TTC549 (cell line): ENCODE results near the gene MCFD2.

Source experiments
- FAIRE-seq: peaks from 2 replicates; lab custom pipeline; 2012; peaks lifted over from hg19 to GRCh38; lab: Jason Lieb, UNC

MCFD2 gene

DNA sequence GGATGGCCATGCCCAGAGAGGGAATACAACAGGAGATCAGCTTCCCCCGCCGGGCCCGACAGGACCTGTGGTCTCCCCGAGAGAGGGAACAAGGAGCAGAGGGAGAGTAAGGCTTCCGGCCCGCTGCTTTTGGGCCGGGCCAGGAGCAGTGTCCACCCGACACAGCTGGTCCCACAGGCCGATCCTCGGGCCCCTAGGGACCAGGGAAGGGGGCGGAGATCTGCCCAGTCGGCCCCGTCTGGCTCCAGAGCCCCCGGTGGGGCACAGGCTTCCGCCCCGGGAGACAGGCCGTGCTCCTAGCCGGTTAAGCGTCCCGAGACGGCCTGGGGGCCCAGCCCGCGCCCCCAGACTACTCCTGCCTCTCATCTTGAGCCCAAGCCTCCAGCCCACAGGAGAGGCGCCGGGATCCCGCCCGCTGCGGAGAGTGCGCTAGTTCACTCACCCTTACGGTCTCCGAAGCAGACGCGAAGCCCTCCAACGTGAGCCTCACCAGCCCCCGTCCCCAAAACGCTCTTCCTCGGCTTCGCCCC lies at the start of gene MCFD2:
TSS of gene MCFD2 (minus strand) at position 526 of the 530 bp plus-strand sequence. CDS start 6,635 bp downstream, outside the sequence.
- no peak for FAIRE-seq

DNA sequence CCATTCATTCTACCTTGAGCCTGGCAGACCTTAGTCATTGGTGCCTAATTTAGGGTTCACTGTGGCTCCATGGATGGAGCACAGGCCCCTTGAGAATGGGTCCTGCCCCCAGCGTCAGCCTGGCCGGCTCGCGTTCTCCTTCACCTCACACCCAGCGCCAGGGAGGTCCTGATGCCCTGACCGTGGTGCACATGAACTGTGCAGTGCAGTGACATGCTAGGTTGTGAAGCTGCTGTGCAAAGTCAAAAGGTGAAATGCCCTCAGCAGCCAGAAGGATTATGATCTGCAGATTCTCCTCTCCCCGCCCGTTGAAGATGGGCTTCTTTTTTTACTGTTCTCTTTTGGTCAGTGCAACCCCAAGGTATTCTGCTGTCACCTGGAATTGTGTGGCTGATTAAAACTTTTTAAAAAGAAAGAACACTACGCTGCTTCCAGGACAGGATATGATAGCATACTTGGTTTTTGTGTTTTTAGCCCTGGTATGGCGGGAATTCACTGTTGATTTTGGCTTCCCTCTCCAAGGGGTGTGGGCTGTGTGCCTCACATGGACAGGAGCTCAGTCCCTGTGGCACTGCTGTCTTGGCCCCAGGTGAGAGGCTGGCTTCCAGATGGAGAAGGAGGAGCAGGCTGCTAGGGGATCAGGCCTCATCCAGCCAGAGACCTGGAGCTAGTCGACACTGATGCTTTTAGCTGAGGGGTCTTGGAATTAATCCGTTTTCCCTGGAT lies 49.4 kb upstream of the MCFD2 start:
- no peak for FAIRE-seq

DNA sequence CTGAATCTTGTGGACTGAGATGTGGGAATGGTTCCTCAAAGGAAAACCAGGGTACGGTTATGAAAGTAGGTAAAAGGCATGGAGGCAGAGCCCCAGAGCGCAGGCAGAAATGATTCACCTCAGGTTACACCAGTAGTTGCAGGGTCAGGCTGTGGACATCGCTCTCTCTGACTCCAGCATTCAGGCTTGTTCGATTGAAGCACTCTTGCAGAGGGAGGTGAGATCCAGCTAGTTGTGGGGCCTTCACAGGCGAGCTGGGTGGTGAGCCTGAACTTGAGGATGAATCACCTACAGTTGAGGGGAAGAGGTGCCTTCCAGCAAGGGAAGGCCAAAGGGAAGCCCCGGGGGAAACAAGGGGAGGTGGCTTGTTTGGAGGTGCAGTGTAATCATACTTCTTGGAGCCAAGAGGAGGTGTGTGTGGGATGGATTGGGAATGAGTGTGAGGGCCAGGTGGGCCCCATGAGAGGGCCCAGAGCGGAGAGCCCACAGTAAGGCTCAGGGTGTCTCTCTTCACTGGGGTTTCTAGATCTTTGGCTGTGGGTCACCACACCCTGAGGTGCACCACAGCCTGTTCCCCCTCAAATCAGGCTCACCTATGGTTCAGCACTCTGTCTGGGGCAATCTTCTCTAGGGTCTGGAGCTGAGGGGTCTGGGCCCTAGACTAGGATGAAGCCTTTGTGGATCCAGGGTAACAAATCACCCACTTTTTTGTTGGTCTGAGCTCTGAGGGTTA lies 48.5 kb upstream of the MCFD2 start:
- FAIRE-seq, result no peak

DNA sequence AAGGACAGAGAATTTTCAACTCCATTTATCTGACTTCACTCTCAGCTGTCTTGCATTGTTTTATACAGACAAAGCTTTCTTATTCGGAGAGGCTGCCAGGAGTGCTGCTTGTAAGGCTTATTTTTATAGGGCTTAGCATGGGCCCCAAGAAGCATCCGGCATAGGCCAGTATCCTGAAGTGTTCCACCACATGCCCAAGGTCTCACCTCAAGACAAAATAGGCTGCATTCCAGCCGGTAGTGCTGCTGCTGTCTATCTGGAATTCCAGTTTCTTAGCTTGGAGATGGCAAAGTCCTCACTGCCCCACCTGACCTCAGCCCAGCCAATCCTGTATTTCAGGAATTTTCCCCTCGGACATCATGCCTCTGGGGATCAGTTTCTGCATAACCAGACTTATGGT lies 47.6 kb upstream of the MCFD2 start:
- no peak for FAIRE-seq

DNA sequence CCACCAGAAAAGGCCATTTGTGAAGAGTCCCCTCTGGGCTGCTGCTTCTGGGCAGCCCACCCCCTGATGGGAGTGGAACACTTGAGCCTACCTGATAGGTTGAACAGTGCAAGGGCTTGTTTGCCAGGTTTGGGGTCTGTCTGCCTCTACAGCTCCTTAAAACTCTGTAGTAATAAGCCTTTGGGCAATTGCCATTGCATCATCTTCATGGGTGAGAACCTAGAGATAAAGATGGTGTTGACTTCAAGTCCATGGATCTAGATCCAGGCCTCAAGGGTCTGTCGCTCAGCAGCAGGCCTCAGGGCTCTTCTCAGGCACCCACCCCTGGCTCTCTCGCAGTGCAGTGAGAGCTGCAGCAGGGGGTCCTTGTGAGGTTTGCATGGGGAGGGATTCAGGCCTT lies 47.1 kb upstream of the MCFD2 start:
- FAIRE-seq, result no peak

DNA sequence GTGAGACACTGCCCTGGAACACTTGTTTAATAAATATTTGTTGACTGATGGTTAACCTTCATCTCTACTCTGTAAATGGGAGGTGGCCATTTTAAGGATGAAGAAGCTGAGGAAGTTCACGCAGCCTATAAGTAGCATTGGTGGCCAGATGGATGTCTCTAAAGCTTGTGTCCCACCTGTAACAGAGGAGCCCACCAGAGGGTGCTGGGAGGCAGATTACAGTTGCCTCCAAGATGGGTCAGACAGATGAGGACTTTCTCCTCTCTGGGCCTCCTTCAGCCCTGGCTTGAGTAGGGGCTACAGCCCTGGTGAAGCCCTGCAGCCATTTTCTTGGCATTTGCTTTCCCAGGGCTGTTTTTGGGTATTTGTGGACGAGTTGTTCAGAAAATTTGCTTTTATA lies 45.0 kb upstream of the MCFD2 start:
- no peak for FAIRE-seq

DNA sequence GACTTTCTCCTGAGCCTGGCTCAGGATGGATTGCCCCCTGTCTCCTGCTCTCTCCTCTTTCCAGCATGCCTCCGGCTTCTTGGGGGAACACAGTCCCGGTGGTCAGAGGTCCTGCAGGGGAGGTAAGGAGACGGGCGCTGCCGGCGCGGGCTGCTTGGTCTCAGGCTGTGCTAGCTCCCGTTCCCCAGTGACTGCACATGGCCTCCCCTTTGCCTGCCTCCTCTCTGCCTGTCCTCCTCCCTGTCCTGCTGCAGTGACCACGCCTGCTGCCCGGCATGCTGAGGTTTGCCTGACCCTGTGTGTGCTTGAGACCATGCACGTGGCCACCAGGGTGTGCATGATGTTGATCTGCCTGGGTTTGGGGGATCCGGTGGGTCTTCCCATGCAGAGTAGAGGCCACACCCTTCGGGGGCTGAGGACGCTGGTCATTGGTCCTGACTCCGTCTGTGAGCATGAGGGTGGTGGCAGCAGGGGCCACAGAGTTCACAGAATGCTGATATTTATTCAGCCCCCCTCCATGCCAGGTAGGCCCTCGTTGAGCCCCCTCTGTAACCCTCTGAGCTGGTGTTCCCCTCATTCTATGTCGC lies 42.9 kb upstream of the MCFD2 start:
- no peak for FAIRE-seq

DNA sequence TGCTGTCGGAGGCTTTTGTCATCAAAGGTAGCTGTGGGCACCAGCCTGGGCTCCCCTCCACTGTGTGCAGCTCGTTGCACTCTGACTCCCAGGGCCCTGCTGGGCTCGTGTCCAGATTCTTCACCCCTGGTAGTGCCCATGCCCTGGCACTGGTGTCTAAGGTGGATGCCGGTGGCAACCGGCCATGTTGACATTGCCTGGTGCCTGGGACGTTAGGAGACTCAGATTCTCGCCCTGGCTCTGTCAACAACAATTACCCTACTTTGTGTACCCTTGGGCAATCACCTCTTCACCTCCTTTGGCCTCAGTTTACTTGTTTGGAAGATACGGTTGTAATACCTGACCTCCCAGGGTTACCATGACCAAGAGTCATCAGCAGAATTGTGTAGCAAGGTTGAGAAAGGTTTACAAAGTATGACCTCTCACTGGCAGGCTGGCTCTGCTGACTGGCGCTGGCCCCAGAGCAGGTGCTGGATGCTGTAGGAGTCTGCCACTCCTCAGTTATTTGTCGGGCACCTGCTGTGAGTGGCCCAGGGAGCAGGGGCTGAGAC lies 41.5 kb upstream of the MCFD2 start:
- FAIRE-seq, result no peak

DNA sequence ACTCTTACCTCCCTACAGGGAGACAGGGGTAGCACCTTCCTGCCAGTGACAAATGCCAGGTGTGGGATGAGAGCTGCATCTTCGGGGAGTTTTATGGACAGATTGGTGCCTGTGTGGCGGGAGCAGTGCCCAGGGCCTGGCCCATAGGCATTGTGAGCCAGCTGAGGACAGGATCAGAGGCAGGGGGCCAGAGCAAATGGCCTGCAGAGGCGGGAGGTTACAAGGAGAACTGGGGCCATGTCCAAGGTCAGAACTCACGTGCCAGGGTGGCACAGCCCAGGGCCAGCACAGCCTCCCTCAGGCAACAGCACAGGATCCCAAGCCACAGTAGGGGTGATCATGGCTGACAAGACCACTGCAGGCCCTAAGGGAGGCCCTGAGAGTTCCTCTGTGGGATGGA lies 40.2 kb upstream of the MCFD2 start:
- no peak for FAIRE-seq

DNA sequence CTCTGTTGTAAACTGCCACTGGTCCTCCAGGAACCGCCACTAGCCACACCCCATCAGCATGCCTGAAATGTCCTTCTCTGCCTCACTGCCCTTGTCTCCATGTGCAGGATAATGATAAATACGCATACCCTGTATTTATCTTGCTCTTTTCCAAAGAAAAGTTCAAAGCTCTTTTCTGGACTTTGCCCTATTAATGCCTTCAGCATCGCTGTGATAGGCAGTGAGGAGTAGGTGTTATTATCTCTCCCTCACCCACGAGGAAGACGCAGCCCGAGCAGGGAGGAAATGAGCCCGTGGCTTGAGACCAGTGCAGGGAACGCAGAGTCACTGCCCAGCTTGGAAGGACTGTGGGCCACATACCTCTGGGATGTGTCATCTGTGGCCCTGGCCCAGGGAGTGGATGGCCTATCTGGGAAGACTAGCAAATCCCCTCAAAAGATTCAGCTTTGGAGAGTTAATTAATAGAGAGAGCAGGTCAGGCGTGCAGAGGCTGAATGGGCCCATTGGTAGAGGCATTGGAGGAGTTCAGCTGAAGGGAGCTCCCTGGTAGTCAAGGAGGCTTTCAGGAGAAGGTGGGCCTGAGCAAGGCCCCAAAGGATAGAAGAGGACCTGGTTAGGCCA lies 39.5 kb upstream of the MCFD2 start:
- FAIRE-seq, result no peak

DNA sequence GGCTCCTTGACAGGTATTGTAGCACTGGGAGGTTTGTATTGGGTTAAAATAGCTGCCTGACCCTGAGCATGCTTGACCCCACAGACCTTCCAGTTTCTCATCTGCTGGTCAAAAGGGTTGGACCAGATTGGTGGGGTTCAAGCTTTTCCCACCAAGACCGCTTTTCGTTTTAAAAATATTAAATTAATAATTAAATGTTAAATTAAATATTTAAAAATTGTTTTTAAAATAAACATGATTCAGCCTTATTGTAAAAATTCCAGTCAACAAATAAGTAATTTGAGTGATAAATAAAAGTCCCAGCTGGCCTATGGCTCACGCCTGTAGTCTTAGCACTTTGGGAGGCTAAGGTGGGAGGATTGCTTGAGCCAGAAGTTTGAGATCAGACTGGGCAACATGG lies 36.6 kb upstream of the MCFD2 start:
- FAIRE-seq, result no peak

DNA sequence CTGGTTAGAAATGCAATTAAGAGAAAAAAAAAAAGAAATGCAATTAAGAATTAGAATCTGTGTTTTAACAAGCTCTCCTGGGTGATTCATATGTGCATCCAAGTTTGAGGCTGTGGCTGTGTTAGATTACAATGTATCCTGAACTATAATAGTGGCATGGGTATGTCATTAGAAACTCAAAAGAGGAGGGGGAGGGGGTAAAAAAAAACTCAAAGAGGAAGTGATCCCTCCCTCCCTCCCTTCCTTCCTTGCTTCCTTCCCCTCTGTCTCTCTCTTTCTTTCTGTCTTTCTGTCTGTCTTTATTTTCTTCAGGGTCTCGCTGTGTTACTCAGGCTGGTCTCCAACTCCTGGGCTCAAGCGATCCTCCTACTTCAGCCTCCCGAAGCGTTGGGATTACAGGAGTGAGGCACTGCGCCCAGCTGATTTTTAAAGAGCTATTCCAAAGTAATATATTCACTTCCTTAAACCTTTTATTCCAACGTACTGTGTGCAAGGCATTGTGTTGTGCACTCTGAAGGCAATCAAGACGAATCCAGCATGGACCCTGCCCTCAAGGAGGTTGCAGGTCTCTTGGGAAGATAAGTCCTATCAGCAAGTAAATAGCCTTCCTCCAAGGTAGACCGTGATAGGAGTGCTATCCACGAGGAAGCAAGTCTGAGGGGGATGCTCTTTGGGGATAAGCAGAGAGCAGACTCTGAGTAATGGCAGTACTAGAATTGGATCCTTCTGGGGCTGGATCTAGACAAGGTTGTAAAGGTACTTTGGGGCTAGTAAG lies 35.9 kb upstream of the MCFD2 start:
- no peak for FAIRE-seq

DNA sequence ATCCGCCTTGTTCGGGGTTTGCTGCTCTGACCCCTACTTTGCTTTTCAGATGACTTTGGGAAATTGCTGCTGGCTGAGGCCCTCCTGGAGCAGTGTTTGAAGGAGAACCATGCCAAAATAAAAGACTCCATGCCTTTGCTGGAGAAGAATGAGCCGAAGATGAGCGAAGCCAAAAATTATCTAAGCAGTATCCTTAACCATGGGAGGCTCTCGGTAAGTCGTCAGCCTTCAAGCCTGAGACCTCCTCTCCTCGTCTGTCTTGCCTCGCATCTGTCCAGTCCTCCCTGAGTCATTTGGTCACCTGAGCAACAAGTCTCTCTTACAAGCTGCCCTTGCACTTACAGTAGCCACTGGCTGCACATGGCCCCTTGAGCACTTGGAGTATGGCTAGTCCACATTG lies 34.7 kb upstream of the MCFD2 start:
- FAIRE-seq, result no peak

DNA sequence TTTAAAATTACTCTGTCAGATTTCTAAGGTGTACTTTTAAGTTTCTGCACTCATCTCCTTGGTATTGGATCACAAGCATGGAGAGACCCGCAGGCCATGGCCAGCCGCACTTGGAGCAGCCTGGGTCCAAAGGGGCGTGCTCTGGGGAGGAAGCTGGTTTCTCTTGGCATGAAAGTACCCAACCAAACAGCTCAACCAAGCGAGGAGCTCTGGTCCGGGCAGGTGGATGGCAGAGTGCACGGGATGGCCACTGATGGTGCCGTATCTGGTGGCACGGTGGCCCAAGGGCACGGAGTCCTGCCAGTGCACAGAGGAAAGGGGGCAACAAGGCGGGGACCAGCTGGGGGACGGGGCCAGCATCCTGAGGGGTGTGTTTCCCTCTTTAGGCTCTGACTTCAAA lies 32.2 kb upstream of the MCFD2 start:
- no peak for FAIRE-seq

DNA sequence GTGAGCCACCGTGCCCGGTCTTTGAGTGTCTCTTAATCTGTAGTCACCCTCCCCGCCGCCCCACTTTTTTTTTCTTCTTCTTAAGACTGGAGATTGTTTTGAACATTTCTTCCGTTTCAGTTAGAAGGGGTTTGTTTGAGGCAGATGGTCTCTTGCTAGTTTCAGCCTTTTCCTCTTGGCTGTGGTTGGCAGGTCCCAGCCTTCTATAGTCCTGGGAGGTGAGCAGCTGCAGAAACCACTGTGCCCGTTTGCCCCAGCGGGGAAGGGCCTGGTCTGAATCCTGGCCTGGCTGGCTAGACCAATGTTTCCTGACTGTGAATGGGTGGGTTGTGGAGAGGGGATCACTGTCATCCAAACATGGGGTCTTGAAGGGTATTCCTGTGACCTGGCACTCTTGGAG lies 30.1 kb upstream of the MCFD2 start:
- no peak for FAIRE-seq

DNA sequence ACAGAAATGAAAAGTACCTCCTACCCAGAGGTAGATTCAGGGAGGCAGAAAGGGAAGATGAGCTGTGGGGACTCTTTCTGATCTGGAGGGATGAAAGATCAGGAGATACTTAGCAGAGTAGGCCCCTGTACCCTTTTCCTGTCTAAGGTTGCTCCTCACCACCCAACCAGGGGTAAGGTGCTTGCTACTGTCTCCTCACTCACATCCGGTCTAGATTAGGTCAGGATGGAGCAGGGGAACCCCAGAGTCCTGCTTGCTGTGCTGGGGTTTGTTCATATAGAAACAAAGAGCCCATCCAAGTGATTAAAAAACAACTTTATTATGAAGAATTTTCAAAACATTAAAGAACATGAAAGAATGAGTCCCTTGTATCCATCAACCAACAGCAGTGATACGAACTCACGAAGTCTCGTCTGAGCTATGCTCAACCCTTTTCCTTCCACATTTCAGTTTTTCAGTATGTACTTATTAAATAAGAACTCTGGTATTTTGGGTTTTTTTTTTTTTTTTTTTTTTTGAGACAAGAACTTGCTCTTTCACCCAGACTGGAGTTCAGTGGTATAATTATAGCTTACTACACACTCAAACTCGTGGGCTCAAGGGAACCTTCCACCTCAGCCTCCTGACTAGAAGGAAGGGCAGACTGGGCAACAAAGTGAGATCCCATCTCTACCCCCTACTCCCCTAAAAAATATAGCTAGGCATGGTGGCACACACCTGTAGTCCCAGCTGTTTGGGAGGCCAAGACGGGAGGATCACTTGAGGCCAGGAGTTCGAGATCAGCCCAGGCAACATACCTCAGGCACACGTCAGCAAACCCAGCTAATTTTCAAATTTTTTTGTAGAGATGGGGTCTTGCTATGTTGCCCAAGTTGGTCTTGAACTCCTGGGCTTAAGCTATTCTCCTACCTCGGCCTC lies 28.5 kb upstream of the MCFD2 start:
- no peak for FAIRE-seq

DNA sequence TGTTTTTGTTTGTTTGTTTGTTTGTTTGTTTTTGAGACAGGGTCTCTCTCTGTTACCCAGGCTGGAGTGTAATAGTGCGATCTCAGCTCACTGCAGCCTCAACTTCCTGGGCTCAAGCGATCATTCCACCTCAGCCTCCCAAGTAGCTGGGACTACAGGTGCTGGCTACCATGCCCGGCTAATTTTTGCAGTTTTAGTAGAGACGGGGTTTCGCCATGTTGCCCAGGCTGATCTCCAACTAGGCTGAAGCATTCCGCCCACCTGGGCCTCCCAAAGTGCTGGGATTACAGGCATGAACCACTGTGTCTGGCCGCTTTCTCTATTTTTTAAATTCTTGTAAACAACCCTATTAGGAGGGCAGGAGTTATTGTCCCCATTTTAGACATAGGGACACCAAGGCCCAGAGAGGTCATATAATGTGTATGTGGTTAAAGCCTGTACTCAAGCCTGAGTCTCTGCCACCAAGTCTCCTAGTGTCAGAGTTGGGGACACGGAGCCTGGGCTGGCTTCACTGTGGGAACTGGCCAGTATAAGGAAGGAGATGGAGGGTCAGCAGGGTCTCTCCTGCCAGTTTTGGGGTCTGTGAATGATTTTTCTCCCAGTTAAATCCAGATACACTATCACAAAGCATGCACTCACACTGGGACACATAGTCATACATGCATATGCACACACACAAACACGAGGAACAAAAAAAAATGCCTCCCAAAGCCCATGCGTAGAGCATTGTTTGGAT lies 27.5 kb upstream of the MCFD2 start:
- no peak for FAIRE-seq

DNA sequence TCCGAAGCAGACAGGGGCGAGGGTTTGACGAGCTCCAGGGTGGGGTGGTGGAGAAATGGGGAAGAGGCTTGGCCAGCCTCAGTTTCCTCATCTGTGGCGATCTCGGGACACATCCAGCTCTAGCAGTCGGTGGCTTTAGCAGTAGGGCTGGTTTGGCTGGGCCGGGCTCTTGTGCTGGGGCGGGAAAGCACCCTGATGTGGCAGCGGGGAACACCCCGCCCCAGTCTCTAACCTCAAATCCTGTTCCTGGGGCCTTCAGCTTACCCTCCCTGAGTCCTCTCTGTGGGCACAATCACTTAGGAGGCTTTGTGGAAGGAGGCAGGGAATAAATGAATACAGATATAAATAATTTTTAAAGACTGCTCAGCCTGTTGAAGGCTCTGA lies 26.5 kb upstream of the MCFD2 start:
- FAIRE-seq, result no peak

DNA sequence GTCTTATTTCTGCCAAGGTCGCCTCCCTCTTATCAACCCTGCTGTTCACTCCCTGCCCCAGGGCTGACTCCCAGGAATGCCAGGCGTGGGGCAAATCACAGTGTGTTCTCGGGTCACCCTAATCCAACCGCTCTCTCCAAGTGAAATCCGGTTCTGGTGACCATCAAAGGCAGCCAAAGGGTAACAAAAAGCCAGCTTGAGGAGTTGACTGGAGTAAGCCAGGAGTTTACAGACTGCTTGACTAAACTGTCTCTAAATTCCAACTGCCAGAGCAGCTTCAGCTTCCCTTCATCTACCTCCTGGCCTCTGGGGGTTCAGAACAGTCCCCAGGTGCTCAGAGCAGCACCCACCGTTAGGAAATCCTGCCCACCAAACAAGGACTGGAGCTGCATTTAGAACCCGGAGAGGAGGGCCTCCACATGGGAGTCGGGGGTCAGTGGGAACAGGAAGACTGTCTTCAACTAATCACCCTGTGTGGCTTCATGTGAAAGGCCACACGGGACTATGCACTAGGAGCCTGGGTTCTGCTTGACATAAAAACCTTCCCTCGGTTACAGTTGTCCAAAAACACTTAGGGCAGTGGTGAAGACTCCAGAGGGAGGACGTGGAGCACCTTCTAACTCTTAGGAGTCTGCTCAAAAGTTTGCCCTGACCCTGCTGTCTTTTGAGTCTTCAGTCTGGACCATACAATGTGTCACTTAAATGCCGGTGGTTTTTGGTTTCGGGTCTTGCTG lies 24.2 kb upstream of the MCFD2 start:
- FAIRE-seq, result no peak
